Activated CD4-positive, alpha-beta T cell treated with anti-CD3 and anti-CD28 coated beads, Interleukin-2, amount 50 U/mL, for 1 hour (primary cell): ENCODE measurements around the gene CDCA3.
A peak's percentile ranks its signal among the peaks of the same experiment; 100 is the strongest.
"Not testable (repeated sequence)": the region's sequence is repeated elsewhere in the genome, so short reads cannot be mapped to it uniquely, and the experiment has no call there.

Experiments
- DNase-seq: peaks from one replicate; pipeline ENCODE4 v3.0.0-alpha.2; 2020

The CDCA3 gene

DNA sequence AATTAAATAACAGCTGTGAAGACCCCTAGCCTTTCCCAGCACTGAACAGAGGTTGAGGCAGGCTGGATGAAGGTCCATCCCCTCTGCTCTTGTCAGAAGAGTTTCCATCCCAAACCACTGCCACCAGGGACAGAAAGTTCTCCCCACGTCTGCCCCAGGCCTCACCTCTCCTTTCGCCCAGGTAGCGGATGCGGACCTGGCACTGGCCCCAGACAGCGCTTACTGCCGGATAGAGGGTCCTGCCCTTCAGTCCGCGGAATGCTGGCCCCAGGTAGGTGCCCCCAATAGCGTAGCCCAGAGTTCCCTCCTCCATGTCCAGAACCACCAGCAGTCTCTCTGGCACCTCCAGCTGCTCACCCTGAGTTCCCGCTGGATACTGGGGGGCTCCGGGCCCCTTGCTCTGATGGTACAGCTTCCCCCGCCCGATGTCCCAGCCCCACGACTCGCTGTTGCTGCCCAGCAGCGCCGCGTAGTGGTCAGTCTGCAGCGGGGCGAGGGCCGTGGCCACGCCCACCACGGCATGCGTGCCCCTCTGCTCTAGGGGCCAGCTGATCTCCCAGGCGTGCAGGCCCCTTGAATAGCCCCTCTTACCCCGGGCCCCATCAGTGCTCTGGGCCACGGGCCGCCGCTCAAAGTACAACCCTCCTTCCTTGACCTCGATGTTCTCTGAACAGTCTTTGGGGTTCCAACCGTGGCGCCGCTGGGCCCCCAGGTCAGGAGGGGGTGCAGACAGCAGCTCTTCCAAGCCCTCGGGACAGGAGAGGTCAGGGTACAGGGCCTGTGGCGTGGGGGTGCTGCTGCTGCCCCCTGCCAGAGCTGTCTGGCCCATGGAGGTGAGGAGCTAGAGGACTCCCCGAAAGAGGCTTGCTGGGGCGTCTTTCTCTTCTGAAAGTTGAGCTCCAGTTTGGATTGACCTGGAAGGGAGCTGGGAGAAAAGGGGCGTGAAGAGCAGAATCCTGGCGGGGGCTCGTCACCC lies 21.3 kb upstream of the CDCA3 start:
- DNase-seq, result peak; percentile 83

DNA sequence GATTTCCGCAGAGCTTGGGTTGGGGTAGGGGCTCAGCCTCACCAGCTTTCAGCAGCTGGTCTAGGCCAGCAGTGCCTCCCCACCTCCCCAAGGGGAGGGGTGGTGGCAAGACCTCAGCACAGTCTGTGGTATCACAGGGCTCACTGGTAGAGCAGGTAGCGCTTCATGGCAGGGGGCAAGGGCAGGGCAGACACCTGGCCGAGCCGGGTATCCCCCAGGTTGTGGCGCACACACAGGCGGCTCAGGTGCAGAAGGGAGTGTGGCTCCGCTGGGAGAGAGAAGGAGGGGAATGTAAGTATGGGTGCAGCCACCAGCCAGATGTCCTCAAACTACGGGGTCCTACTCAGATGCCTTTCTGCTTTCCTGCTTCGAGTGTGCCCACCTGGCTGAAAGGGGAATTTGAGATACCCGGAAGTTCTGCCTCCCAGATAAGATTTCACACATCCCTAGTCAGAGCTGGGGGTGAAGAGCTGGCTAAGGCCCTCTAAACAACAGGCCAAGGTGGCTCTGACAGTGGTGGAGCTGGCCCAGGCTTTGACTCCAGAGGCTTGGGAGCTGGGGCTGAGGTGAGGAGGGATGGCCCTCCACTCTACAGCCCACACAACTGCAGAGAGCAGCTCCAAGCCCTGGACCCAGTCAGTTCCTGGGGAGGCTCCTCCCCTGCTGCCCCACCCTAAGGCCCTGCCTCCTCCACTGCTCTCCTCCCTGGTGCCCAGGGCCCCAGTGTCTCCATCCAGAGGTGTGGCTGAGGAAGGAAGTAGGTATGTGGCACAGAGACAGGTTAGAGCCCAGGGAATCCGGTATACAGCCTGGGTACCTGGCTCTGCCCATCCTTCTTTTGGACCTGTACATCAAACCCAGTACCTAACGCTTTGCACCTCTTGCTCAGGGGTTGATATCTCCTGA lies 20.2 kb upstream of the CDCA3 start:
- DNase-seq, result no peak

GRCh38 chr12:6870304-6870703 lies 19.2 kb upstream of the CDCA3 start:
- not testable (repeated sequence) for DNase-seq

GRCh38 chr12:6869049-6870021 lies 18.2 kb upstream of the CDCA3 start:
- peak; percentile 88 for DNase-seq

- DNase-seq, result no peak
Measured at GRCh38 chr12:6868211-6869048, 17.3 kb upstream of the CDCA3 start.

DNA sequence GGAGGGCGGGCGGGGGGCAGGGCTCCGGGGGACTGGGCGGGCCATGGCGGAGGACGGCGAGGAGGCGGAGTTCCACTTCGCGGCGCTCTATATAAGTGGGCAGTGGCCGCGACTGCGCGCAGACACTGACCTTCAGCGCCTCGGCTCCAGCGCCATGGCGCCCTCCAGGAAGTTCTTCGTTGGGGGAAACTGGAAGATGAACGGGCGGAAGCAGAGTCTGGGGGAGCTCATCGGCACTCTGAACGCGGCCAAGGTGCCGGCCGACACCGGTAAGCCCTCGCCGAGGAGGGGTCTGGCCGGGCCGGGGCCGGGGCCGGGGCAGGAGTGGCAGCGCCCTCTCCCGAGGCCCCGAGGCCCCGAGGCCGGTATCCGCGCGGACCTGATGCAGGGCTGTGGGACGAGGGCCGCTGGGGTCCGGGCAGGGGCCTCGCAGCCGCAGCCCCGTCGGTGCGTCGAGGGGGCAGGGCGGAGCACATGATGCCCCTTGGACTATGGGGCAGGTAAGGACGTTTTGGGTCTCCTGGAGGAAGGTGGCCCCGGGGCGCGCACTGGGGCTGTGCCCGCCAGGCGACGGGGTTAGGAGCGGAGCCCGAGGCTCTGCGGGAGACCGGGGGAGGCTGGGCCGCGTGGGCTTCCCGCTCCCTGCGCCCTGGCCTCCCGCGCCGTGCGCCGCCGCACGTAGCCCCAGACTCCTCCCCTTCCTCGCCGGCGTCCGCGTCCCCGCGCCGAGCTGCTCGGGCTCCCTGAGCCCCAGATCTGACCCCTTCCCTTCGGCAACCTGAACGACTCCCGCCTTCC lies 16.5 kb upstream of the CDCA3 start, which contains the start of gene TPI1:
TPI1 (plus strand) TSS at position 119 of the 798 bp plus-strand sequence; CDS start at position 155, 36 bp downstream.
- DNase-seq, result peak; percentile 73

DNA sequence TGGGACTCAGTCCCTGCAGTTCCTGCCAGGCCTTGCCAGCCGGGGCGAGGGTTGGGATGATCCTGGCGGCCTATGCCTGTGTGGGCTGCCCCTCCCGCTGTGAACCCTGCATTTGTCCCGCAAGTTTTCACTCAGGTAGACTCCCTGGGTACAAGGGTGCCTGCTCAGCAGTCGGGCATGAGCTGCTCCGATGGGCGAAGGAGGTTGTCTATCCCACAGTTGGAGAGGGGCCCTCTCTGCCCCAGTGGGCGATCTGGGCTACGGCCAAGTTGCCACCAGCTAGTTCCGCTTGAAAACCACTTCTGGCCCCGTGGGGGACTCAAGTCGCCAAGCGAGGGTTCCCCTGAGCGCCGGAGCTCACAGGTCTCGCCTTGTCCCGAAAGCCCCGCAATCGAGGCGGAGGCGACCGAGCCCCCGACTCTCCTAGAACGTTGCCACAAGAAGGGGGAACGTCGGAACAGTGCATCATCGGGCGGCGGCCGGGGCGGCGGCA lies 15.9 kb upstream of the CDCA3 start:
- no peak for DNase-seq

- no peak for DNase-seq
Measured at GRCh38 chr12:6866163-6866919, 15.3 kb upstream of the CDCA3 start.

DNA sequence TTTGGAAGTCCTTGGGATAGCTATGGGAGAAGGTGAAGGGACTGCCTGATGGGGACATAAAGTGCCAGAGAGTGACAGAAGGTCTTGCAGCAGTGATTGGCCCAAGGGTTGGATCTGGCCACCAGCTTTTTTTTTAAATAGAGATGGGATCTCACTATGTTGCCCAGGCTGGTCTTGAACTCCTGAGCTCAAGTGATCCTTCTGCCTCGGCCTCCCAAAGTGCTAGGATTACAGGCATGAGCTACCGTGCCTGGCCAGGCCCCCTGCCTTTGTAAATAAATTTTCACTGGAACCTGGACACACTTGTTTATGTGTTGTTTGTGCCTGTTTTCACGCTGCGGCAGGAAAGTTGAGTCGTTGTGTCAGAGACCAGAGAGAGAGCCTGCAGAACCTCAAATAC lies 14.2 kb upstream of the CDCA3 start:
- DNase-seq, result not testable (repeated sequence)

- no peak for DNase-seq
Measured at GRCh38 chr12:6863586-6864321, 12.7 kb upstream of the CDCA3 start.

GRCh38 chr12:6863033-6863432 lies 11.9 kb upstream of the CDCA3 start:
- no peak for DNase-seq

DNA sequence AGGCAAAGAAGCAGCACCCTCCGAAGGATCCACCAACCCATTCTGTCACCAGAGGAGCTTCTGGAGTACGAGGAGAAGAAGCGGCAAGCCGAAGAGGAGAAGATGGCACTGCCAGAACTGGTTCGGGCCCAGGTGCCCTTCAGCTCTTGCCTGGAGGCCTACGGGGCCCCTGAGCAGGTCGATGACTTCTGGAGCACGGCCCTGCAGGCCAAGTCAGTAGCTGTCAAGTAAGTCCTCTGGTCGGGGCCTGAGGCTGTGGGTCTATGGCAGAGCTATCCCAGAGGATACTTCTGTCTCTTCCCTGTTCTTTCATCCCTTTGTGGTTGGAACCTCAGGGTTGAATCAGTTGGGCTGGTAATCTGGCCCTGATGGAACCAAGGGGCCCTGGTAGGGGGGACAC lies 10.3 kb upstream of the CDCA3 start:
- no peak for DNase-seq

DNA sequence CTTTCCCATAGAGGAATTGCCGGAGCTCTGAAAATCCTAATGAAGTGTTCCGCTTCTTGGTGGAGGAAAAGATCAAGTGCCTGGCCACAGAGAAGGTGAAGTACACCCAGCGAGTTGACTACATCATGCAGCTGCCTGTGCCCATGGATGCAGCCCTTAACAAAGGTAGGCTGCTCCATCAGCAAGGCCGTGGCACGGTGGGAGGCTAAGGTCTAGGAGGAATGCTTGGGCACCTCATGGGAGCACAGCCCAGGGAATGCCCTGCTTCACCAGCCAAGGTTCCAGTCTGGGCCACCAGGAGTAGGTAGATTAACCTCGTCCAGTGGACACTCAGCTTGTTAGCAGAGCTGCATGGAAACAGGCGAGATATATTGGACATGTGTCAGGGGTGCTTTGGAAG lies 9.9 kb upstream of the CDCA3 start:
- DNase-seq, result no peak

GRCh38 chr12:6860116-6860515 lies 9.0 kb upstream of the CDCA3 start:
- DNase-seq, result no peak

DNA sequence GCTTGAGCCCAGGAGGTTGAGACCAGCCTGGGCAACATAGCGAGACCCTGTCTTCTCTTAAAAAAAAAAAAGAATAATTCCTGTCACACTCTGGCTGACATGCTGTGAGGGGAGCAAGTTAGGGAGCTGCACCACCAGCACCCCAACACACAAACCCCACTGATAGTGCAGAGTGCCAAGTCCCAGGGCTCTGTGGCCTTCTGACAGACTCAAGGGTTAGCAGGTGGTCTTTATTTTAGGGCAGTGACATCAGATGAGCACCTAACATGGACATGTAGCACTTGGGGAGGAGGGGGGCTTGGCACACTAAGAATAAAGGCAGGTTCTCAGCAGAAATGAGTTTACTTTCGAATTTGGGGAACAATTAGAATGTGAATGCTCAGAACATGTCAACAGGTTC lies 7.7 kb upstream of the CDCA3 start:
- DNase-seq, result no peak

- no peak for DNase-seq
Measured at GRCh38 chr12:6855322-6855721, 4.2 kb upstream of the CDCA3 start.

- no peak for DNase-seq
Measured at GRCh38 chr12:6854036-6854435, 3.0 kb upstream of the CDCA3 start.

GRCh38 chr12:6853626-6854025 lies 2.5 kb upstream of the CDCA3 start:
- no peak for DNase-seq
